HCT116 (cell line): ENCODE results near the gene ZMYM4. TPM values are rescaled to one million over a fixed set of nuclear protein-coding genes. Genes with fewer than 3 reads are reported as not detected.

Experiments used
- ATAC-seq: fragments of 200-7000 bp; cut with Tn5 transposase; 2 replicates; pipeline ENCODE4 v1.9.1; 2020; ENCODE audit warnings: mild to moderate bottlenecking, moderate library complexity
- BruUV-seq: library from RNA; stranded (reverse); fragments of 400-500 nt; replicated peaks from 2 replicates; lab custom pipeline; 2021; lab: Mats Ljungman, UMichigan
- CTCF ChIA-PET: fragments of 300-600 bp; sonication (Branson Sonifier 250); formaldehyde crosslinking; loops from one replicate; lab custom pipeline; 2021; ENCODE audit warnings: antibody characterized with exemption; lab: Charles Lee
- POLR2A ChIA-PET: fragments of 300-600, 350-600 bp; sonication (Branson Sonifier 250); formaldehyde crosslinking; loops from one replicate; lab custom pipeline; 2021; ENCODE audit warnings: antibody characterized with exemption; lab: Charles Lee
- RAD21 ChIA-PET, 2 experiments: fragments of 300-600 bp; sonication (Branson Sonifier 250); formaldehyde crosslinking; loops; one replicate each; lab custom pipeline; 2023; ENCODE audit warnings: low total read pairs in 2 of 2; ENCODE audit not compliant: uncharacterized antibody in 2 of 2, unreplicated experiment in 2 of 2, low non-redundant PET in 1 of 2; lab: Charles Lee
- DNase-seq: peaks from one replicate; pipeline ENCODE4 v3.0.0-alpha.2; 2010; ENCODE audit warnings: low read depth, low spot score
- H2AFZ ChIP-seq: fragments of 200-600 bp; shearing (Covaris generic), sonication (generic); 2 replicates; pipeline ENCODE4 v1.6.1; 2017; ENCODE audit warnings: low read depth, mixed run types, mixed read lengths, antibody characterized with exemption, low read length; ENCODE audit not compliant: poor library complexity, severe bottlenecking
- H3K27ac ChIP-seq: 2 replicates; pipeline ENCODE4 v1.5.1; 2012; ENCODE audit warnings: low read depth, low read length
- H3K27me3 ChIP-seq: fragments of 200-600 bp; sonication (generic); 2 replicates; pipeline ENCODE4 v1.6.1; 2016; ENCODE audit warnings: mixed run types, low read length, mixed read lengths; ENCODE audit not compliant: insufficient read depth
- H3K36me3 ChIP-seq, 2 experiments: fragments of 200-500 bp in 1 of 2; fragments of 200-600 bp in 1 of 2; sonication (Bioruptor generic) in 1 of 2; sonication (generic) in 1 of 2; 2 replicates each; pipeline versions ENCODE4 v1.5.1 to v1.6.1; 2014 to 2016; ENCODE audit warnings: low read length in 2 of 2, inconsistent platforms in 1 of 2, mixed read lengths in 1 of 2, mixed run types in 1 of 2; ENCODE audit not compliant: insufficient read depth in 2 of 2, control insufficient read depth in 1 of 2
- H3K4me1 ChIP-seq, 2 experiments: fragments of 200-600 bp in 1 of 2; sonication (generic) in 1 of 2; 2 replicates each; pipeline versions ENCODE4 v1.5.1 to v1.6.1; 2012 to 2017; ENCODE audit warnings: low read length in 2 of 2, inconsistent platforms in 1 of 2, mild to moderate bottlenecking in 1 of 2, mixed read lengths in 1 of 2, mixed run types in 1 of 2, moderate library complexity in 1 of 2; ENCODE audit not compliant: insufficient read depth in 2 of 2, control insufficient read depth in 1 of 2
- H3K4me2 ChIP-seq: fragments of 200-600 bp; sonication (generic); 2 replicates; pipeline ENCODE4 v1.6.1; 2017; ENCODE audit warnings: mixed run types, low read length, mixed read lengths
- H3K4me3 ChIP-seq, 2 experiments: fragments of 200-600 bp in 1 of 2; sonication (generic) in 1 of 2; replicated peaks in 1 of 2; 2 replicates each; pipeline ENCODE4 v1.5.1; 2011 to 2016; ENCODE audit warnings: low read length in 2 of 2, control low read depth in 1 of 2, low read depth in 1 of 2, mild to moderate bottlenecking in 1 of 2, mixed read lengths in 1 of 2, mixed run types in 1 of 2
- H3K79me2 ChIP-seq: fragments of 200-600 bp; sonication (generic); 2 replicates; pipeline ENCODE4 v1.6.1; 2017; ENCODE audit warnings: mild to moderate bottlenecking, mixed run types, low read length, moderate library complexity, mixed read lengths; ENCODE audit not compliant: insufficient read depth
- H3K9ac ChIP-seq: fragments of 200-600 bp; sonication (generic); 2 replicates; pipeline ENCODE4 v1.6.1; 2016; ENCODE audit warnings: low read length, mixed read lengths
- H3K9me2 ChIP-seq: fragments of 200-600 bp; sonication (generic), shearing (Covaris generic); 2 replicates; pipeline ENCODE4 v1.6.1; 2017; ENCODE audit warnings: mixed run types, mild to moderate bottlenecking, moderate library complexity; ENCODE audit not compliant: insufficient read depth
- H3K9me3 ChIP-seq, 2 experiments: fragments of 200-500 bp in 1 of 2; fragments of 200-600 bp in 1 of 2; sonication (Bioruptor generic) in 1 of 2; sonication (generic) in 1 of 2; 2 replicates each; pipeline ENCODE4 v1.6.1; 2014 to 2017; ENCODE audit warnings: low read length in 2 of 2, mixed read lengths in 2 of 2, inconsistent platforms in 1 of 2, low read depth in 1 of 2, mild to moderate bottlenecking in 1 of 2, mixed run types in 1 of 2, moderate library complexity in 1 of 2; ENCODE audit not compliant: control insufficient read depth in 1 of 2, insufficient read depth in 1 of 2
- H4K20me1 ChIP-seq: fragments of 200-600 bp; sonication (generic), shearing (Covaris generic); 2 replicates; pipeline ENCODE4 v1.6.1; 2017; ENCODE audit warnings: mixed run types, mild to moderate bottlenecking, moderate library complexity; ENCODE audit not compliant: insufficient read depth
- CTCF ChIP-seq, 3 experiments: fragments of 200-600 bp in 1 of 3; sonication (generic) in 1 of 3; IDR thresholded peaks in 2 of 3; conservative IDR thresholded peaks in 1 of 3; 2 replicates each; pipeline ENCODE4 v1.5.1; 2012 to 2017; ENCODE audit warnings: low read depth in 2 of 3, low read length in 2 of 3, antibody characterized with exemption in 1 of 3, borderline replicate concordance in 1 of 3, control low read depth in 1 of 3, mild to moderate bottlenecking in 1 of 3, mixed read lengths in 1 of 3, mixed run types in 1 of 3, moderate library complexity in 1 of 3; ENCODE audit not compliant: insufficient read depth in 1 of 3
- EGR1 ChIP-seq: IDR thresholded peaks from 2 replicates; pipeline ENCODE4 v1.6.1; 2012; ENCODE audit warnings: low read depth
- ELF1 ChIP-seq: IDR thresholded peaks from 2 replicates; pipeline ENCODE4 v1.6.1; 2012; ENCODE audit warnings: low read depth, borderline replicate concordance
- EZH2 ChIP-seq: fragments of 200-600 bp; sonication (generic); IDR thresholded peaks from 2 replicates; pipeline ENCODE4 v1.6.1; 2017; ENCODE audit warnings: antibody characterized with exemption, mixed run types
- EZH2phosphoT487 ChIP-seq: fragments of 200-600 bp; IDR thresholded peaks from 2 replicates; pipeline ENCODE4 v1.6.1; 2018; ENCODE audit warnings: antibody characterized with exemption, borderline replicate concordance
- FOSL1 ChIP-seq: IDR thresholded peaks from 2 replicates; pipeline ENCODE4 v1.6.1; 2012; ENCODE audit warnings: low read depth
- JUND ChIP-seq: IDR thresholded peaks from 2 replicates; pipeline ENCODE4 v1.6.1; 2012
- POLR2A ChIP-seq: IDR thresholded peaks from 2 replicates; pipeline ENCODE4 v1.7.0; 2011; ENCODE audit warnings: borderline replicate concordance; ENCODE audit not compliant: insufficient read depth, insufficient read length; ENCODE audit errors: extremely low read depth
- POLR2AphosphoS5 ChIP-seq: IDR thresholded peaks from 2 replicates; pipeline ENCODE4 v1.6.1; 2011; ENCODE audit warnings: mild to moderate bottlenecking, low read depth, low read length, moderate library complexity
- RAD21 ChIP-seq: IDR thresholded peaks from 2 replicates; pipeline ENCODE4 v1.6.1; 2012; ENCODE audit warnings: low read depth, mild to moderate bottlenecking
- SIN3A ChIP-seq: IDR thresholded peaks from 2 replicates; pipeline ENCODE4 v1.6.1; 2012; ENCODE audit warnings: low read depth
- SP1 ChIP-seq: IDR thresholded peaks from 2 replicates; pipeline ENCODE4 v1.6.1; 2012; ENCODE audit warnings: low read depth
- SRF ChIP-seq: IDR thresholded peaks from 2 replicates; pipeline ENCODE4 v1.6.1; 2012; ENCODE audit warnings: low read depth
- TCF7L2 ChIP-seq: IDR thresholded peaks from 2 replicates; pipeline ENCODE4 v1.7.0; 2011; ENCODE audit warnings: borderline replicate concordance, inconsistent platforms; ENCODE audit not compliant: insufficient read depth, insufficient read length; ENCODE audit errors: extremely low read depth
- ZBTB33 ChIP-seq: IDR thresholded peaks from 2 replicates; pipeline ENCODE4 v1.6.1; 2011; ENCODE audit warnings: mild to moderate bottlenecking, low read length, moderate library complexity; ENCODE audit not compliant: insufficient replicate concordance; ENCODE audit errors: extremely low read depth
- ZFX ChIP-seq: fragments of 450-650 bp; IDR thresholded peaks from 2 replicates; pipeline ENCODE4 v1.6.1; 2017
- ZNF274 ChIP-seq: fragments of 200-500 bp; sonication (Bioruptor generic); IDR thresholded peaks from 2 replicates; pipeline ENCODE4 v1.6.1; 2014; ENCODE audit warnings: mild to moderate bottlenecking, low read depth, low read length, inconsistent platforms
- intact Hi-C: fragments of 100-400 bp; cut with micrococcal nuclease; formaldehyde crosslinking; loops from 2 replicates; pipeline ENCODE4 v1.10.0; 2022
- total RNA-seq: library from RNA; stranded (reverse); gene quantifications from one replicate; pipeline ENCODE4 v1.2.1, GENCODE V29; 2021; ENCODE audit not compliant: unreplicated experiment
- TF ChIP-seq, protein P1 (sequence below): IDR thresholded peaks from 2 replicates; pipeline ENCODE4 v1.6.1; 2012
- TF ChIP-seq, protein P2 (sequence below): IDR thresholded peaks from 2 replicates; pipeline ENCODE4 v1.6.1; 2012
- TF ChIP-seq, protein P3 (sequence below): IDR thresholded peaks from 2 replicates; pipeline ENCODE4 v1.6.1; 2012; ENCODE audit warnings: low read depth

Gene ZMYM4
- total RNA-seq, 1 experiment from 2014 or later = 58.0 TPM

DNA sequence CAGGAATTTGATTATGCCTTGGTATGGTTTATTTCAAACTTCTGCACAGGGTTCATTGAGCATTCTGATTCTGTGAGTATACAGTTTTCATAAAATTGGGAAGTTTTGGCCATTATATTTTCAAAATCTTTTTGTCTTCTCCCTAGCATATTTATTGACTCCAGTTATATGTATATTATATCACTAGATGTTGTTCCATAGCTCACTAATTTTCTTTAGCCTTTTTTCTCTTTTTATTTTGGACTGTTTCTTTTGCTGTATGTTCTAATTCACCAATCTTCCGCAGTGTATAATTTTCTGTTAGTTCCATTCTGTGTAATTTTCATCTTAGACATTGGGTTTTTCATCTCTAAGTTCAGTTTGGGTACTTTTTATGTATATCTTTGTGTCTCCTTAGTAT, 31.9 kb downstream of the ZMYM4 start:
- no peaks in the 10 kb centered on the region for H4K20me1 ChIP-seq
- CTCF ChIA-PET = interaction anchor here (1.0 kb wide), 1 partner anchor 14 kb away, joined by 4 read pairs; no protein-coding TSS in a partner anchor
- BruUV-seq = no TSS peak
- peaks cover 0 to 2% of the 10 kb centered on the region in 2 experiments; a peak in 1 of 4 replicates for H3K36me3 ChIP-seq
- no peaks in the 10 kb centered on the region for H3K9me2 ChIP-seq
- no peak for TF ChIP-seq SIN3A
- TF ChIP-seq EGR1 = no peak
- TF ChIP-seq ZFX = no peak
- no peak for TF ChIP-seq ELF1
- TF ChIP-seq TCF7L2 = no peak
- TF ChIP-seq, protein P1, sequence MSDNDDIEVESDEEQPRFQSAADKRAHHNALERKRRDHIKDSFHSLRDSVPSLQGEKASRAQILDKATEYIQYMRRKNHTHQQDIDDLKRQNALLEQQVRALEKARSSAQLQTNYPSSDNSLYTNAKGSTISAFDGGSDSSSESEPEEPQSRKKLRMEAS = no peak
- TF ChIP-seq EZH2phosphoT487 = no peak
- no peak for TF ChIP-seq POLR2AphosphoS5
- TF ChIP-seq, protein P2, sequence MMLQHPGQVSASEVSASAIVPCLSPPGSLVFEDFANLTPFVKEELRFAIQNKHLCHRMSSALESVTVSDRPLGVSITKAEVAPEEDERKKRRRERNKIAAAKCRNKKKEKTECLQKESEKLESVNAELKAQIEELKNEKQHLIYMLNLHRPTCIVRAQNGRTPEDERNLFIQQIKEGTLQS = no peak
- no peak for TF ChIP-seq JUND
- TF ChIP-seq RAD21 = no peak
- TF ChIP-seq CTCF (IDR thresholded peaks at IDR 0.05 in 2 of 3, conservative IDR thresholded peaks at IDR 0.05 in 1 of 3; ENCODE audit: borderline replicate concordance in 1 of 3, insufficient read depth in 1 of 3, low read depth in 2 of 3, low read length in 2 of 3) = no peak
- no peak for TF ChIP-seq ZBTB33
- TF ChIP-seq POLR2A = no peak
- TF ChIP-seq, protein P3, sequence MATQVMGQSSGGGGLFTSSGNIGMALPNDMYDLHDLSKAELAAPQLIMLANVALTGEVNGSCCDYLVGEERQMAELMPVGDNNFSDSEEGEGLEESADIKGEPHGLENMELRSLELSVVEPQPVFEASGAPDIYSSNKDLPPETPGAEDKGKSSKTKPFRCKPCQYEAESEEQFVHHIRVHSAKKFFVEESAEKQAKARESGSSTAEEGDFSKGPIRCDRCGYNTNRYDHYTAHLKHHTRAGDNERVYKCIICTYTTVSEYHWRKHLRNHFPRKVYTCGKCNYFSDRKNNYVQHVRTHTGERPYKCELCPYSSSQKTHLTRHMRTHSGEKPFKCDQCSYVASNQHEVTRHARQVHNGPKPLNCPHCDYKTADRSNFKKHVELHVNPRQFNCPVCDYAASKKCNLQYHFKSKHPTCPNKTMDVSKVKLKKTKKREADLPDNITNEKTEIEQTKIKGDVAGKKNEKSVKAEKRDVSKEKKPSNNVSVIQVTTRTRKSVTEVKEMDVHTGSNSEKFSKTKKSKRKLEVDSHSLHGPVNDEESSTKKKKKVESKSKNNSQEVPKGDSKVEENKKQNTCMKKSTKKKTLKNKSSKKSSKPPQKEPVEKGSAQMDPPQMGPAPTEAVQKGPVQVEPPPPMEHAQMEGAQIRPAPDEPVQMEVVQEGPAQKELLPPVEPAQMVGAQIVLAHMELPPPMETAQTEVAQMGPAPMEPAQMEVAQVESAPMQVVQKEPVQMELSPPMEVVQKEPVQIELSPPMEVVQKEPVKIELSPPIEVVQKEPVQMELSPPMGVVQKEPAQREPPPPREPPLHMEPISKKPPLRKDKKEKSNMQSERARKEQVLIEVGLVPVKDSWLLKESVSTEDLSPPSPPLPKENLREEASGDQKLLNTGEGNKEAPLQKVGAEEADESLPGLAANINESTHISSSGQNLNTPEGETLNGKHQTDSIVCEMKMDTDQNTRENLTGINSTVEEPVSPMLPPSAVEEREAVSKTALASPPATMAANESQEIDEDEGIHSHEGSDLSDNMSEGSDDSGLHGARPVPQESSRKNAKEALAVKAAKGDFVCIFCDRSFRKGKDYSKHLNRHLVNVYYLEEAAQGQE = no peak
- TF ChIP-seq EZH2 = no peak
- no peak for TF ChIP-seq SP1
- no peak for TF ChIP-seq FOSL1
- TF ChIP-seq ZNF274 = no peak
- TF ChIP-seq SRF = no peak
- TF ChIP-seq, all 23 proteins: peak for 0
- Histone ChIP-seq H3K27me3 (no peaks in the 10 kb centered on the region), H3K4me2 (no peak overlapping the region), H3K27ac (no peak overlapping the region), H2AFZ (no peak overlapping the region), H3K9ac (no peak overlapping the region), H3K4me1 (no peaks in the 10 kb centered on the region), H3K9me3 (no peaks in the 10 kb centered on the region), H3K79me2 (peaks cover 32% of the 10 kb centered on the region), H3K4me3 (no peak overlapping the region)
- ChIA-PET POLR2A (no interaction called here), RAD21 (no interaction called here)
- DNase-seq (no peak), ATAC-seq (no peak)
- intact Hi-C loops = no loop called here
